Adrenal gland (tissue), 5 donors: Measurements from ENCODE around the gene TCL1B.

Experiments
- CTCF ChIP-seq, 6 experiments: fragments of 450-650 bp in 4 of 6; fragments of 200-600 bp in 2 of 6; sonication (generic) in 1 of 6; IDR thresholded peaks; 1 replicate in 5 of 6; 2 replicates in 1 of 6; pipeline versions ENCODE4 v1.5.1 to v1.8.0; 2016 to 2021; ENCODE audit warnings: antibody characterized with exemption in 6 of 6, mild to moderate bottlenecking in 2 of 6, moderate library complexity in 1 of 6
- POLR2A ChIP-seq, 2 donors: fragments of 450-650 bp; IDR thresholded peaks; one replicate each; pipeline ENCODE4 v1.6.1; 2017; ENCODE audit warnings: antibody characterized with exemption in 2 of 2, mild to moderate bottlenecking in 2 of 2, moderate library complexity in 1 of 2
- donor health status: DM: no; HTN: no; CAD: no.

DNA sequence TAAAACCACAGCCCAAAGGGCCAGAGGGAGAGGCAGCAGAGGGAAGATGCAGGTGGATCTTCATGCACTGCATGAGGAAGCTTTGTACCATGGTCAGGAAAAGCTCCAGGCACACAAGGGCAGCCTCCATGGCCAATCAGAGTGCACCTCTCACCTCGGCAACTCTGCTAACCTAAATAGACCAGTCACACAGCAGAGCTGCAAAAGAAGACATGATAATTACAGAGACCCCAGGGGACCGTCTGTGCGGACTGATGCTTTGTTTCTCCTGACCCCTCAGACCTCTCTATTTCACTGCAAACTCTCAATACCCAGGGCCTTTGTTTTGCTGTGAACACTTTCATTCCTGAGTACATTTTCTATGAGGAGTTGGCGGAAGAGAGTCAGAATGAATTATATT, 10.7 kb upstream of the TCL1B start:
- TF ChIP-seq CTCF (IDR thresholded peaks at IDR 0.05) (no peak), POLR2A (IDR thresholded peaks at IDR 0.05) (no peak)
